Measurements from ENCODE around the gene BTBD16.

BTBD16 gene

DNA sequence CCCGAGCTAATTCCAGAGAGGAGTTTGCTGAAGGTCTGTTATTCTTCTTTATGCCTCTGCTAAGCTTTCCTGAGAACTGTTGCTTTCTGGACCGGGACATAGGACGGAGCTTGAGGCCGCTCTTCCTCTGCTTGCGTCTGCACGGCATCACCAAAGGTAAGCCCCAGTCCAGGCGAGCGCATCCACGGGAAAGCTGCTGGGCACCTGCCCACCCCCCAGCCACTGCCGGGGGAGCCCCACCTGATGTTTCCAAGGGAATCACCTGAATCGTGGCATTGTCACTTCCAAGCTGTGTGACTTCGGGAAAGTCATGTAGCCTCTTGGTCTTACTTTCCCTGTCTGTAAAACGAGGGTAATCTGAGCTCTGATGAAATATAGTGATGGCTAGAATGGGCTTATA is 58.3 kb downstream of the BTBD16 start:
- TF ChIP-seq, protein P1, sequence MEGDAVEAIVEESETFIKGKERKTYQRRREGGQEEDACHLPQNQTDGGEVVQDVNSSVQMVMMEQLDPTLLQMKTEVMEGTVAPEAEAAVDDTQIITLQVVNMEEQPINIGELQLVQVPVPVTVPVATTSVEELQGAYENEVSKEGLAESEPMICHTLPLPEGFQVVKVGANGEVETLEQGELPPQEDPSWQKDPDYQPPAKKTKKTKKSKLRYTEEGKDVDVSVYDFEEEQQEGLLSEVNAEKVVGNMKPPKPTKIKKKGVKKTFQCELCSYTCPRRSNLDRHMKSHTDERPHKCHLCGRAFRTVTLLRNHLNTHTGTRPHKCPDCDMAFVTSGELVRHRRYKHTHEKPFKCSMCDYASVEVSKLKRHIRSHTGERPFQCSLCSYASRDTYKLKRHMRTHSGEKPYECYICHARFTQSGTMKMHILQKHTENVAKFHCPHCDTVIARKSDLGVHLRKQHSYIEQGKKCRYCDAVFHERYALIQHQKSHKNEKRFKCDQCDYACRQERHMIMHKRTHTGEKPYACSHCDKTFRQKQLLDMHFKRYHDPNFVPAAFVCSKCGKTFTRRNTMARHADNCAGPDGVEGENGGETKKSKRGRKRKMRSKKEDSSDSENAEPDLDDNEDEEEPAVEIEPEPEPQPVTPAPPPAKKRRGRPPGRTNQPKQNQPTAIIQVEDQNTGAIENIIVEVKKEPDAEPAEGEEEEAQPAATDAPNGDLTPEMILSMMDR (IDR thresholded peaks at IDR 0.05; ENCODE audit: low read length, missing control alignments) = no peak
- DNase-seq (ENCODE audit: low read depth) = no peak
- H3K4me3 ChIP-seq (replicated peaks; ENCODE audit: low read depth, low read length) = no peak overlapping the region

DNA sequence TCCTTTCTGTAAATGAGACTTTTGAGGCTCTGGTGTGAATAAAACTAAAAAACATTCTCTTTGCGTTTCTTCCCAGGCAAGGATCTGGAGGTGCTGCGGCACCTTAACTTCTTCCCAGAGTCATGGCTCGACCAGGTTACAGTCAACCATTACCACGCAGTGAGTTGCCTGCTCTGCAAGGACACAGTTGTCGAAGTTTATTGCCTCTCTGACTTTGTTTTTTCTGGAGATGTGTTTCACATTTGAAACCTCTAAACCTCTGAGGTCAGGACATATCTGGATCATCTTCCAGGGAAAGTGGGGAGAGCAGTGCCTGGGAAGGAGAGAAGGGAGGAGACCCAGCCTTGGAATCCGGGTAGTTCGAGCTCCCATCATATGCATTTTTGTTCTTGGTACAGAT is 60.0 kb downstream of the BTBD16 start:
- DNase-seq (ENCODE audit: low read depth) = no peak
- TF ChIP-seq, protein P1 (IDR thresholded peaks at IDR 0.05; ENCODE audit: low read length, missing control alignments) = no peak

DNA sequence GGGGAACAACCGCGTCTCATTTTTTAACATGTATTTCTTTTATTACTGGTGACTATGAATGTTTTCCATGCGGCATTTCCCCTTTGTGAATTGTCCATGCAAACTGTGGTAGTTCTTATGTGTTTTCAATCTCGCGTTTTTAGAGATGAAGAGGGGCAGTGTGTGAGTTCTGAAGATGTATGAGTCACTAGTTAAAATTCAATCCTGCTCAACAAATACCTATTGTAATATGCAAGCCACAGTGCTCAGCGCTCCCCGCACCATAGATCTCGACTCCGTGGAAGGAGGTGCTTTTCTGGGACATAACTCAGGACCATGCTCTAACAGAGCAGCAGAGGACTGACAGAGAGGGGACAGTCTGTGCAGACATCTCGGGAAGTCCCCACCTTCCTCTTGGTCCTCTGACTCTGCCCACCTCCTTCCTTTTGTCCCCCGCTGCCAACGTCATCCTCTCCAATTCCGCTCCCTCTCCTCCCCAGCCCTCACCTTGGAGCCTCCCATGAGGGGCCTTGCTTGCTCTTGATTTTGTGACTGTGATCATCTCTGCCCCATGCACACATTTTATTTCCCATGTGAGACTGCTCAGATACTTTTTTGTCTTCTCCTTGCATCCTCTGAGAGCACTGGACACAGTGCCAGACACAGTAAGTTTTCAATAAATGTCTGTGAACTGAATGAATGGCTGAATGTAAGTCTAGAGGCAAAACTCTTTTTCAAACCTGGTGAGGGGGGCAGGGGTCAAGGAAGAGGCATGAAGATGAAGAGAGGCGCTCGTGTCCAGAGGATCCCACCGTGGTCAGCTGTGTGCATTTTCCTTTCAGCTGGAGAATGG is 60.7 kb downstream of the BTBD16 start:
- no peak for DNase-seq (ENCODE audit: low read depth)
- H3K4me3 ChIP-seq (replicated peaks; ENCODE audit: low read depth, low read length) = no peak overlapping the region
- TF ChIP-seq, protein P1 (IDR thresholded peaks at IDR 0.05; ENCODE audit: low read length, missing control alignments) = no peak

More for the DNA sequence above, 60.0 kb downstream of the BTBD16 start:
- H3K4me3 ChIP-seq (replicated peaks; ENCODE audit: low read depth, low read length) = no peak overlapping the region

DNA sequence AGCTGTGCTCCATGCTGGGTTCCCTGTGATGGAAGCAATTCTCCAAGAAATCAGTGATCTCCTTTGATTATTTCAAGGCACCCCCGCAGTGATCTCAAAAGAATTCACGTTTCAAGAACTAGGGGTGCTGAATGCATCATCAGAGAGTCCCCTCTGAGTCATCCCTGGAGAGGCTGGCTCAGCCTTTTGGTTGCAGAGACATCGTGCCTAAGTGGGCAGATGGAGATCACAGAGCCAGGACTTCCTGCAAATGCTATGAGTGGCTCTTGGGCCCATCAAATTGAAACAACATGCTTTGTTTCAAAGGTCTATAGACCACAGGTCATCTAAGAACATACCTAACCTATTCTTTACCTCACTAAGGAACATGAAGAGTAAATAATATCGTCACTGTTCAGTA is 61.9 kb downstream of the BTBD16 start:
- DNase-seq (ENCODE audit: low read depth) = no peak
- no peak overlapping the region for H3K4me3 ChIP-seq (replicated peaks; ENCODE audit: low read depth, low read length)
- TF ChIP-seq, protein P1 (IDR thresholded peaks at IDR 0.05; ENCODE audit: low read length, missing control alignments) = no peak

DNA sequence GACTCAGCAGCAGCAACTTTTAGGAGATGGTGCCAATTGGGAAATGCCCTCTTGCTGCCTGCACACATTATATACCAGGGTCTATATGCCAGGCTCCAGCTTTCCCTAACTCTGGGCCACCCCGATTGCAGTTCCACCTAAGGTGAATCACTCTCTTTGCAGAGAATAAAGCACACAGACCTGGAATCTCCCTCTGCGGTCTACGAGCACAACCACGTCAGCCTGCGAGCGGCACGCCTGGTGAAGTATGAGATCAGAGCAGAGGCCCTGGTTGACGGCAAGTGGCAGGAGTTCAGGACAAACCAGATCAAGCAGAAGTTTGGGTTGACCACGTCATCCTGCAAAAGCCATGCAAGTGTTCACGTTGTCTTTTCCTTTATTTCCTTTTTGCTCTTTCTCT is 65.2 kb downstream of the BTBD16 start:
- no peak for DNase-seq (ENCODE audit: low read depth)
- H3K4me3 ChIP-seq (replicated peaks; ENCODE audit: low read depth, low read length) = no peak overlapping the region
- TF ChIP-seq, protein P1 (IDR thresholded peaks at IDR 0.05; ENCODE audit: low read length, missing control alignments) = no peak

DNA sequence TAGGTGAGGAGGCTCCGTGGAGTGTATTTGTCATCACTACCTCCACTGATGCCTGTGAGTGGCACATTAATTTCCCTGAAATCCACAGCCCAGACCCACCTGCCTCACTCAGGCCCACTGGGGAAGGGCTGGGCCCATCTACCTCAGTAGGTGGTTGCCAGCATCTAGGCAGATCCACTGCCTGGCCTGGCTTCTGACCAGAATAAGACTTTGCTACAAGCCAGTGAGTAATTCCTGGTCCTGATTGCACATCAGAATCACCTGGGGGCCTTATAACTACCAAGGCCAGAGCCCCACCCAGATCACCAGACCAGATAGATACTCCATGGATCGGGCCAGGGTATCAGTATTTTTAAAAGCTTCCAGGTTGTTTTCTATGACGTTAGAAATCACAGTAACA is 65.9 kb downstream of the BTBD16 start:
- no peak for DNase-seq (ENCODE audit: low read depth)
- TF ChIP-seq, protein P1 (IDR thresholded peaks at IDR 0.05; ENCODE audit: low read length, missing control alignments) = no peak
- no peak overlapping the region for H3K4me3 ChIP-seq (replicated peaks; ENCODE audit: low read depth, low read length)

All from fibroblast of pulmonary artery (primary cell).